Measurements from ENCODE around the gene CTDSP1. TPM values are rescaled to one million over a fixed set of nuclear protein-coding genes. Genes with fewer than 3 reads are reported as not detected.
A peak's percentile ranks its signal among the peaks of the same experiment; 100 is the strongest.

The CTDSP1 gene
- polyA plus RNA-seq, 1 donor = 177 TPM

- no peak within 1 kb of the TSS for H3K27ac ChIP-seq (ENCODE audit: low read length)
- no peaks in the 10 kb centered on the region for H3K9me3 ChIP-seq (ENCODE audit: control insufficient read depth, low read depth, low read length)
- DNase-seq = peak in 1 of 2 donors; percentile 2
- H3K36me3 ChIP-seq (ENCODE audit: control insufficient read depth, insufficient read depth, low read length) = no peaks in the 10 kb centered on the region
- whole genome bisulfite sequencing (ENCODE audit: insufficient coverage, low lambda C conversion rate) = no CpG with 5 or more reads among the region's 13 CpGs
- H3K4me1 ChIP-seq (ENCODE audit: control insufficient read depth, insufficient read depth, low read length) = no peaks in the 10 kb centered on the region
- H3K4me3 ChIP-seq (ENCODE audit: low read length) = no peak within 1 kb of the TSS
- H3K27me3 ChIP-seq (ENCODE audit: control insufficient read depth, insufficient read depth, low read length) = no peaks in the 10 kb centered on the region
Measured at GRCh38 chr2:218381916-218382366, 17.7 kb upstream of the CTDSP1 start, which contains the start of gene SLC11A1. Gene SLC11A1 (plus strand): TSS chr2:218382273. CDS start chr2:218382369, 96 bp downstream.

- H3K27me3 ChIP-seq (ENCODE audit: control insufficient read depth, insufficient read depth, low read length) = no peaks in the 10 kb centered on the region
- no CpG with 5 or more reads among the region's 6 CpGs for WGBS (ENCODE audit: insufficient coverage, low lambda C conversion rate)
- H3K4me1 ChIP-seq (ENCODE audit: control insufficient read depth, insufficient read depth, low read length) = no peaks in the 10 kb centered on the region
- no peaks in the 10 kb centered on the region for H3K36me3 ChIP-seq (ENCODE audit: control insufficient read depth, insufficient read depth, low read length)
- H3K9me3 ChIP-seq (ENCODE audit: control insufficient read depth, low read depth, low read length) = no peaks in the 10 kb centered on the region
- no peak overlapping the region for H3K27ac ChIP-seq (ENCODE audit: low read length)
- no peak for DNase-seq
- no peak overlapping the region for H3K4me3 ChIP-seq (ENCODE audit: low read length)
Measured at GRCh38 chr2:218382785-218383184, 16.9 kb upstream of the CTDSP1 start.

GRCh38 chr2:218383892-218384519, 15.7 kb upstream of the CTDSP1 start:
- Histone ChIP-seq H3K36me3 (ENCODE audit: control insufficient read depth, insufficient read depth, low read length) (no peaks in the 10 kb centered on the region), H3K27me3 (ENCODE audit: control insufficient read depth, insufficient read depth, low read length) (no peaks in the 10 kb centered on the region), H3K4me1 (ENCODE audit: control insufficient read depth, insufficient read depth, low read length) (no peaks in the 10 kb centered on the region), H3K4me3 (ENCODE audit: low read length) (no peak overlapping the region), H3K27ac (ENCODE audit: low read length) (no peak overlapping the region), H3K9me3 (ENCODE audit: control insufficient read depth, low read depth, low read length) (peaks cover 4% of the 10 kb centered on the region)
- peak in 1 of 2 donors; percentile 9 for DNase-seq
- WGBS (ENCODE audit: insufficient coverage, low lambda C conversion rate) = no CpG with 5 or more reads among the region's 10 CpGs

GRCh38 chr2:218384975-218385374, 14.7 kb upstream of the CTDSP1 start:
- H3K4me3 ChIP-seq (ENCODE audit: low read length) = no peak overlapping the region
- peaks cover 4% of the 10 kb centered on the region for H3K9me3 ChIP-seq (ENCODE audit: control insufficient read depth, low read depth, low read length)
- DNase-seq = no peak
- no peaks in the 10 kb centered on the region for H3K36me3 ChIP-seq (ENCODE audit: control insufficient read depth, insufficient read depth, low read length)
- no peak overlapping the region for H3K27ac ChIP-seq (ENCODE audit: low read length)
- no peaks in the 10 kb centered on the region for H3K27me3 ChIP-seq (ENCODE audit: control insufficient read depth, insufficient read depth, low read length)
- no peaks in the 10 kb centered on the region for H3K4me1 ChIP-seq (ENCODE audit: control insufficient read depth, insufficient read depth, low read length)
- no CpG with 5 or more reads among the region's 9 CpGs for WGBS (ENCODE audit: insufficient coverage, low lambda C conversion rate)

GRCh38 chr2:218386505-218387368, 12.9 kb upstream of the CTDSP1 start:
- Histone ChIP-seq H3K36me3 (ENCODE audit: control insufficient read depth, insufficient read depth, low read length) (no peaks in the 10 kb centered on the region), H3K4me1 (ENCODE audit: control insufficient read depth, insufficient read depth, low read length) (no peaks in the 10 kb centered on the region), H3K27me3 (ENCODE audit: control insufficient read depth, insufficient read depth, low read length) (no peaks in the 10 kb centered on the region), H3K27ac (ENCODE audit: low read length) (peak overlapping the region; percentile 80), H3K4me3 (ENCODE audit: low read length) (peak overlapping the region; percentile 55), H3K9me3 (ENCODE audit: control insufficient read depth, low read depth, low read length) (peaks cover 4% of the 10 kb centered on the region)
- no CpG with 5 or more reads among the region's 23 CpGs for WGBS (ENCODE audit: insufficient coverage, low lambda C conversion rate)
- no peak for DNase-seq

- no peaks in the 10 kb centered on the region for H3K4me1 ChIP-seq (ENCODE audit: control insufficient read depth, insufficient read depth, low read length)
- DNase-seq = peak; percentile 79 to 93
- no peaks in the 10 kb centered on the region for H3K27me3 ChIP-seq (ENCODE audit: control insufficient read depth, insufficient read depth, low read length)
- H3K4me3 ChIP-seq (ENCODE audit: low read length) = peak overlapping the region; percentile 55
- WGBS (ENCODE audit: insufficient coverage, low lambda C conversion rate) = no CpG with 5 or more reads among the region's 38 CpGs
- H3K36me3 ChIP-seq (ENCODE audit: control insufficient read depth, insufficient read depth, low read length) = no peaks in the 10 kb centered on the region
- peaks cover 4% of the 10 kb centered on the region for H3K9me3 ChIP-seq (ENCODE audit: control insufficient read depth, low read depth, low read length)
- H3K27ac ChIP-seq (ENCODE audit: low read length) = peak overlapping the region; percentile 80
Measured at GRCh38 chr2:218387369-218388194, 12.1 kb upstream of the CTDSP1 start.

- no peaks in the 10 kb centered on the region for H3K36me3 ChIP-seq (ENCODE audit: control insufficient read depth, insufficient read depth, low read length)
- H3K4me1 ChIP-seq (ENCODE audit: control insufficient read depth, insufficient read depth, low read length) = no peaks in the 10 kb centered on the region
- H3K9me3 ChIP-seq (ENCODE audit: control insufficient read depth, low read depth, low read length) = peaks cover 4% of the 10 kb centered on the region
- H3K27ac ChIP-seq (ENCODE audit: low read length) = no peak overlapping the region
- H3K4me3 ChIP-seq (ENCODE audit: low read length) = no peak overlapping the region
- H3K27me3 ChIP-seq (ENCODE audit: control insufficient read depth, insufficient read depth, low read length) = no peaks in the 10 kb centered on the region
- no peak for DNase-seq
- no CpG with 5 or more reads among the region's 17 CpGs for WGBS (ENCODE audit: insufficient coverage, low lambda C conversion rate)
Measured at GRCh38 chr2:218389333-218390150, 10.1 kb upstream of the CTDSP1 start.

GRCh38 chr2:218391202-218391601, 8.5 kb upstream of the CTDSP1 start:
- Histone ChIP-seq H3K27me3 (ENCODE audit: control insufficient read depth, insufficient read depth, low read length) (no peaks in the 10 kb centered on the region), H3K4me3 (ENCODE audit: low read length) (no peak overlapping the region), H3K4me1 (ENCODE audit: control insufficient read depth, insufficient read depth, low read length) (peaks cover 6% of the 10 kb centered on the region), H3K9me3 (ENCODE audit: control insufficient read depth, low read depth, low read length) (peaks cover 4% of the 10 kb centered on the region), H3K27ac (ENCODE audit: low read length) (no peak overlapping the region), H3K36me3 (ENCODE audit: control insufficient read depth, insufficient read depth, low read length) (no peaks in the 10 kb centered on the region)
- no peak for DNase-seq
- WGBS (ENCODE audit: insufficient coverage, low lambda C conversion rate) = no CpG with 5 or more reads among the region's 23 CpGs

GRCh38 chr2:218392459-218392858, 7.2 kb upstream of the CTDSP1 start:
- DNase-seq = no peak
- peaks cover 4% of the 10 kb centered on the region for H3K9me3 ChIP-seq (ENCODE audit: control insufficient read depth, low read depth, low read length)
- H3K27ac ChIP-seq (ENCODE audit: low read length) = no peak overlapping the region
- H3K27me3 ChIP-seq (ENCODE audit: control insufficient read depth, insufficient read depth, low read length) = no peaks in the 10 kb centered on the region
- H3K4me1 ChIP-seq (ENCODE audit: control insufficient read depth, insufficient read depth, low read length) = peaks cover 16% of the 10 kb centered on the region
- H3K36me3 ChIP-seq (ENCODE audit: control insufficient read depth, insufficient read depth, low read length) = no peaks in the 10 kb centered on the region
- WGBS (ENCODE audit: insufficient coverage, low lambda C conversion rate) = no CpG with 5 or more reads among the region's 5 CpGs
- no peak overlapping the region for H3K4me3 ChIP-seq (ENCODE audit: low read length)

All from large intestine (tissue), 3 donors.